ENCODE measurements around the gene KCP.

Gene KCP

GRCh38 chr7:128904381-128905197 is 5.9 kb downstream of the KCP start:
- DNase-seq = peak; percentile 31

GRCh38 chr7:128903621-128904361 is 6.7 kb downstream of the KCP start:
- no peak for DNase-seq

GRCh38 chr7:128902761-128903585 is 7.5 kb downstream of the KCP start:
- DNase-seq = no peak

DNA sequence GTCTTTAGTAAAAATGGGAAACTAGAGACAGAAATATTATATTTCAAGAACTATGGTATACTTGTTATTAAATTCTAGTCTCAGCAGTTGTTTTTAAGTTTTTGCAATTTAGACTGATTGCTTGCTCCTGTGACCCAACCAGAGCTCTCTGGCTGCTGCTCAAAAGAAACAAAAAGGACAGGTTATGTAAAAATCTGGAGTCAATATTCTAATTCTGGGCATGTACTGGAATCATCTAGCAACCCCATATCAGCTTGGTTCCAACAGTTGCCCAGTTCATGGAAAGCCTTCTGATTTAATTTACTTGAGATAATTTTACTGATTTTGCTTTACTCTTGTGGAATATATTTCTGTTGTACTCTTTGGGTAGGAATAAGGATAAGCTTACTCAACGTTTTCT is 10.3 kb downstream of the KCP start:
- no peak for DNase-seq

- no peak for DNase-seq
Observed at GRCh38 chr7:128899392-128899791, 11.1 kb downstream of the KCP start.

DNA sequence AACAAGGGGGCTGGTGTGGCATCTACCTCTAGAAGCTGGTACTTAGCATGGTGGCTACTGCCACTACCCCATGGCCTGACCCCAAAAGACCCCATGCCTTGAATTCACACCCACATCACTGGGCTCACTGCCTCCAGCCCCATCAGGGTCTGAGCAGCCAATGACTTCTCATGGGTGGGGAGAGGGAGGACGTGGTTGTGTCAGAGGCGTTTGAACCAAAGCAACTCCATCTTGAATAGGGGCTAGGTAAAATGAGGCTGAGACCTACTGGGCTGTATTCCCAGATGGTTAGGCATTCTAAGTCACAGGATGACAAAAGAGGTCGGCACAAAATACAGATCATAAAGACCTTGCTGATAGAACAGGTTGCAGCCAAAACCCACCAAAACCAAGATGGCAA is 15.2 kb downstream of the KCP start:
- no peak for DNase-seq

DNA sequence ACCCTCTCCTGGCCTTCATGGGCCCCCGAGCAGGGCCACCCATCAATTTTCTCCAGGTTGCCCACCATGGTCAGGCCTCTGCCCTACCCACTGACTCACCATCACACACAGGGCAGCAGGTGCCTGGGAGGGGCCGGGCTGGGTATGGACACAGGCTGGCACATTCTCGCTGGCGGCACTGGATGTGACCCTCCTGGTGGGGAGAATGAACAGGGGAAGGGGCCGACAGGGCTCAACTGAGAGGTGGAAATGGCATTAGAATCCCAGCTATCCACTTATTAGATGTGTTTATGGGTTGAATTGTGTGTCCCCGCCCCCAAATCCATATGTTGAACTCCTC is 16.4 kb downstream of the KCP start:
- DNase-seq = no peak

DNA sequence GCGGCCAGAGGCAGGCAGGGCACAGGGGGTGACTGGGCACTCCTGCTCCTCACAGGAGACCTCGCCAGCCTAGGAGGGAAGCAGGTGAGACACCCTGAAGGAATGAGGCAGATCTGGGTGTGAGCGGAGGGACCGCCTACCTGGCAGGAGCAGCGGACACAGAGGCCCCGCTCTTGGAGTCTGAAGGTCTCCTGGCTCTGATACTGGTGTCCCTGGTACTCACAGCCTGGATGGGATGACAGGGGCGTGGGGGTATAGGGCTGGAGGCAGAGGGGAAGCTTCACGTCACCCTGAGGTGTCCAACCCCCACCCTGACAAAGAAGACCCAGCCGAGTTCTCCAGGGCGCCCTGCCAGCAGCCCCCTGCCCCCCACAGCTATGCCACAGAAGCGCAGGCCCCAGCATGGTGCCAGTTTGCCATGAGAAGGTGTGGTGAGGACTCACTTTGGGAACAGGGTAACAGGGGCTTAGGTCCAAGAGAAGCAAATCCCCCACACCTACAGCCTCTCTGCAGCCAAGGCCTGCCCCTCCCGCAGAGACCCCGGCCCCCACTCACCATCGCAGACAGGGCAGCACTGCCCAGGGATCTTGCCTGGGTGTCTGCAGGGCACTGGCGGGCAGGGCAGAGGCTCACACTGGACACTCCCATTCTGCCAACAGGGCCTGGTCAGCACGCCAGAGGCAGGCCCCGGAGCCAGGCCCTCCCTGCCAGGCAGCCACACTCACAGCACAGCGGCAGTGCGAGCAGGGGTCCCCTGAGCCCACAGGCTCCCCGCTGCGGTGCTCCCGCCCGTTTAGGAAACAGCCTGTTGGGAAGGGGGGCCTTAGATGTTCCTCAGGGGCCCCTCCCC is 17.0 kb downstream of the KCP start:
- DNase-seq = no peak

DNA sequence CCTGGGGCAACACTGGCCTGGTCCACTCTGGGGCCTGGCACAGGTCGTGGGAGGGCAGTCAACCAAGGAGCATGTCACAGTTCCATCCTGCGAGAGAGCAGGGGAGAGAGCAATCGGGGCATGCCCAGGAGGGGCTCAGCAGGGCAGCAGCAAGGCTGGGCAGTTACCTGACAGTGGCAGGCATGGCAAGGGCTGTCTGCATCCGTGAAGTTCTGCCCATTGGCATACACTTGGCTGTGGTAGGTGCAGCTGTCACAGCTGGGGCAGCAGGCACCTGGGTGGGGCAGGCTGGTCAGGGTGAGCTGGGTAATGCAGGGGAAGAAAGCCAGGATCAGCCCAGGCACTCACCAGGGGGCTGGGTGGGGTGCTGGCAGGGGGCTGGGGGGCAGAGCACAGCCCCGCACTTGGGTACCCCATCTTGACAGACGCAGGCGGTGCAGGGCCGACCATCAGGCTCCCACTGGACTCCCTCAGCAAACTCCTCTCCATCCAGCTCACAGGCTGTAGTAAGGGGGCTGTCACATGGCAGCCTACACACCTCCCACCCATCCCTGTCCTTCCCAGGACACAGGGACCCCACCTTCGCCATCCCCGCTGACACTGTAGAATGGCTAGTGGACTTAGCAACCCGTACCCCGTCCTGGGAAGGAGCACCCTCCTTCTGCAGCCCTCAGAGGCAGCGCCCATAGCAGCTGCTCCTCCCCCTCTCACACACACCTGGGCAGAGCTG is 17.8 kb downstream of the KCP start:
- DNase-seq = no peak

DNA sequence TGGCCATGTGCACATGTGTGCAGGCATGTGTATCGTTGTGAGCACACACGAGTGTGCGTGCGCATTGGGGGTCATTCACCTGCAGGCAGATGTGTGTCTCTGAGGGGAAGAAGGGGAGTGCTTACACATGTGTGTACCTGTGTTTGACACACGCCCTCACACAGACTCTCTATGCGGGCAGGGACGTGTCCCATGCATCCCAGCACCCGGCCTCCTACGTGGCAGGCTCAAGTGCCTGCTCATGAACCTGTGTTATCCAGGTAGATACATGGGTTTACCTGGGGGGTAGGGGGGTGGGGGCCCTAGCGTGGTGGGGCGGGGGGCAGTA is 18.6 kb downstream of the KCP start:
- DNase-seq = no peak

DNA sequence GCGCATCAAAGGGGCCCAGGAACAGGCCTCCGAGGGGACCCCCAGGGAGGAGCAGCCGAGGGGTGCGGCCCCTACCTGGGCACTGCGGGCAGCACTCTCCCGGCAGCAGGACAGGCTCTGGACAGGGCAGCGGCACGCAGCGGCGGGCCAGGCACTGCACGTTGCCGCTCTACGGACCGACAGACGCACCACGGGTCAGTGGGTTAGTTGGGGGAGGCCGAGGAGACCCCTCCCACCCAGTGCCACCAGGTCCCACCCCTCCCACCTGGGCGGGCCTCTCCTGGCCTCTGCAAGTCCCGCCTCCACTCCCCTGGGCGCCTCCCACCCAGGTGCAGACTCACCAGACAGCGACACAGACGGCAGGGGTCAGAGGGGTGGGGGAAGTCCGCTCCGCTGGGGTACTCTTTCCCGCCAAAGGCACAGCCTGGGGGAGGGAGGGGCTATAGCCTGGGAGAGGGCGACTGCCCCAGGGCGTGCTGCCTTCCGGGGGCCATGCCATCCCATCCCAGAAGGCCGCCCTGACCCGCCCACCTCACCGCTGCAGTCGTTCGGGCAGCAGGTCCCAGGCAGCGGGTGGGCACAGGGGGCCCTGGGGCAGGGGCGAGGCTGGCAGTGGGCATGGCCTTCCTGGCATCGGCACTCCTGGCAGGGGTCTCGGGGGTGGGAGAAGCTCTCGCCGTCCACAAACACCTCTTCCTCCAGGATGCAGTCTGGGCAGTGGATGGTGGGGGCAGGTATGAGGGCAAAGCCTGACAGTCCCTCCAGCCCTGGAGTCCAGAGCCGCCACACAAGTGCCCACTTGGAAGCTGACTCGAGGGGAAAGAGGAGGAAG is 19.2 kb downstream of the KCP start:
- DNase-seq = no peak

DNA sequence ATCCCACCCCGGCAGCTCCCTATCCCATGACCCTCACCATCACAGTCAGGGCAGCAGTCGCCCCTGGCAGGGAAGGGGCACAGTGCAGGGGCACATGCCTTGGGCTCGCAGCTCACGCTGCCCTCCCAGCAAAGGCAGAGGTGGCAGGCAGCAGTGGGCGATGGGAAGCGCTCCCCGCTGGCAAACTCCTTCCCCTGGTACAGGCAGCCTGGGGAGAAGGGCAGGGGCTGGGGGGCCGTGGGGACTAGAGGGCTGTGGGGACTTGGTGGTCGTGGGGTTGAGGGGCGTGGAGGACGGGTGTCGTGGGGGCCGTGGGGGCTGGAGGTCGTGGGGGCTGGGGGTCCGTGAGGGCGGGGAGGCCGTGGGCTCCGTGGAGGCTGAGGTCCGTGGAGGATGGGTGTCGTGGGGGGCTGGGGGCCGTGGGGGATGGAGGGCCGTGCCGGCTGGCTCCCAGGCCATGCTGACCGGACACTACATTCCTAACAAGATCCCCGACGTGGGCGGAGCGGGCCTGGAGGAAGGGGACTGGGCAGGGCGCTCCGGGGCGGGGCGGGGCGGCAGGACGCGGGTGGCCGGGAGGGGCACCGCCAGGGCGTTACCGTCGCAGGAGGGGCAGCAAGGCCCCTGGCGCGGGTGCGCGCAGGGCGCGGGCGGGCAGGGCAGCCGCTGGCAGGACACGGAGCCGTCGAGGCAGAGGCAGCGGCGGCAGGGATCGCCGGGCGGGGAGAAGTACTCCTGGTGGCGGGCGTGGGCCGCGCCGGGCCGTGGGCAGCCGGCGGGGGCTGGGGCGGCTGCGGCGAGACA is 20.0 kb downstream of the KCP start:
- no peak for DNase-seq

DNA sequence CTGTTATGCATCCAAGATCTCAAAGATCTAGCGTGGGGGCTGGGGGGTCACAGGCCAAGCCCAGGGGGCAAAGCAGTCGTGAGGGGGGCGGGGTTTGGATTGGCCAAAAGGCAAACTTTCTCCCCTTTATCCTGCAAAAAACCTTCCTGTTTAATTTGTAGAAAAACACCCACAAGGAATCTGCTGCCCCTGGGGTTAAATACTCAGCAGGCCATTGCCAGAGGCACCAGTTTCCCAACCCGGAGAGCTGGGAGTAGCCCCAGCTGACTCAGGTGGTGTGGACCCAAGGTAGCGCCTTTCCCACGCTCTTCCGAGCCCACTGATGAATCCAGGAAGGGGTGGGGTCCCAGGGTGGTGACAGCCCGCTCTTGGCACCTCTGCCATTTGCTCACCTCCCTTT is 21.4 kb downstream of the KCP start:
- no peak for DNase-seq

GRCh38 chr7:128888756-128889095 is 21.8 kb downstream of the KCP start:
- DNase-seq = no peak

DNA sequence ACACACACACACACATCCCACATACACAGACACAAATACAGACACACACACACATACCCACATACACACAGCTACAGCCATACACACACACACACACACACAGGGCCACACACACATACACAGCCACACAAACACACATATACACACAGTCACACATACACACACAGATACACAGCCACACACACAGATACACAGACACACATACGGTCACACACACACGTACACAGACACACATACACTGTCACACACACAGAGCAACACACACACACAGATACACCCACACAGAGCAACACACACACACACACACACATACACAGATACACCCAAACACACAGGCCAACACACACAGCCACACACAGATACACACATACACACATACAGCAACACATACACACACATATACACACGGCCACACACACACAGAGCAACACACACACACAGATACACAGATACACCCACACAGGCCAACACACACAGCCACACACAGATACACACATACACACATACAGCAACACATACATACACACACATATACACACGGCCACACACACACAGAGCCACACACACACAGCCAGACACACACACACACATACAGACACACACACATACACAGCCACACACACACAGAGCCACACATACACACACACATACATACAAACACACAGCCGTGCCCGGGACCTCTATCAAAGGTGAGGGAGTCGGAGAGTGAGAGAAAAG is 22.3 kb downstream of the KCP start:
- no peak for DNase-seq

DNA sequence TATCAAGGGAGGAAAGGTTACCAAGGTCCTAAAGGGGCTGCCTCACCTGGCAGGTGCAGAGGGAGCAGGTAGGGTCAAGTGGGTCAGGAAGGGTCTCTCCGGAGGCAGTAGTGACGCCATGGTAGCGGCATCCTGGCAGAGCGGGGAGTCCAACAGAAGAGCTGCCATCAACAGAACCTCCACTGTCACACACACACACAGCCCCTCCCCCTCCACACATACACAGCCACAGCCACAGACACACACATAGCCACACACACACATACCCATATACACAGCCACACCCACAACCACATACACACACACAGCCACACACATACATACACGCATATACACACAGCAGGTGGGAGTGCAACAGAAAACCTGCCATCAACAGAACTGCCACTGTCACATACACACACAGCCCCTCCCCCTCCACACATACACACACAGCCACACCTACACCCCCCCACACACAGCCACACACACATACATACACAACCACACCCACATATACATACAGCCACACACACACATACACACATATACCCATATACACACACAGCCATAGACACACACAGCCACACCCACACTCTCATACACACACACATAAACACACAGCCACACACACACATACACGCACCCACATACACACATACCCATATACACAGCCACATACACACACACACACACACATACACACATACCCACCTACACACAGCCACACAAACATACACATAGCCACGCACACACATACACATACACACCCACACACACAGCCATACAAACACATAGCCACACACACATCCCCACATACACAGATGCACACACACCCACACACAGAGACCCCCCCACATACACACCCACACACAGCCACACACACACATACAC is 23.1 kb downstream of the KCP start:
- no peak for DNase-seq

DNA sequence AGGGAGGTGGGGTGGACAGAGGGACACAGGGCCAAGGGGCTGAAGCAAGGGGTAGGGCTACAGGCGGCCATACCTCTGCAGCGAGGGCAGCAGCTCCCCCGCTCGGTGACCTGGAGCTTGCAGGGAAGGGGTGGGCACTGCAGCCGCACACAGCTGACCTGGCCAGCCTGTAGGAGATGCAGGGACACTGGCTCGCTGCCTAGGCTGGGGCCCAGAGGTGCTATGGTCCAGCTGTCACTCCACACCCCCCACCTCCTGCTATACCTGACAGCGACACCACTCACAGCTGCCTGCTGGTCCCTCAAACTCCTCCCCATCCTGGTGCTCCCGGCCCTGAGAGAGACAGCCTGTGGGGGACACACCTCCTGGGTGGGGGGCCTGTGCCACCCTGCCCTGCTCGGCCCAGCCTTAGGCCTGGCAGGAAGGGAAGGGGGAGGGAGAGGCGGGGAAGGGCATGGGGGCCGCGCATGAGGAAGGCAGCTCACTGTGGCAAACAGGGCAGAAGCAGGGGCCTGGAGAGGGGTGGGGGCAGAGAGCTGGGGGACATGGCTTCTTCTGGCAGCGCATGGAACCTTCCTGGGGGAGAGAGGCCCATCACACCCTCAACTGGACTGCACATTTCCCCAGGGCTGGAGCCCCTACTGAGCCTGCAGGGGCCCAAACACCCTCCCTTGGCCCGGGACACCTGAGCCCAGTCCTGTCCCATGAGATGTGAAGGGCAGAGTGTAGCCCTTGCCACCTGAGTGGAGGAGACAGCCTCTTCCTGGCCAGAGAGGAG is 23.9 kb downstream of the KCP start:
- no peak for DNase-seq
